Keratinocyte (primary cell): Measurements from ENCODE around the gene IFT88.

Experiments
- CTCF ChIP-seq, 3 experiments: IDR thresholded peaks in 1 of 3; conservative IDR thresholded peaks in 1 of 3; optimal IDR thresholded peaks in 1 of 3; 2 replicates in 2 of 3; 3 replicates in 1 of 3; pipeline versions ENCODE3 to v1.5.1; 2011; ENCODE audit warnings: low read length in 3 of 3, mild to moderate bottlenecking in 3 of 3, moderate library complexity in 2 of 3, control low read depth in 1 of 3, inconsistent platforms in 1 of 3; ENCODE audit not compliant: insufficient read depth in 2 of 3; ENCODE audit errors: extremely low read depth in 1 of 3
- EZH2 ChIP-seq: IDR thresholded peaks from one replicate; pipeline ENCODE4 v1.6.1; 2012; ENCODE audit warnings: inconsistent platforms, mild to moderate bottlenecking, low read length, moderate library complexity

- TF ChIP-seq CTCF (optimal IDR thresholded peaks at IDR 0.05 in 1 of 3, IDR thresholded peaks at IDR 0.05 in 1 of 3, conservative IDR thresholded peaks at IDR 0.05 in 1 of 3; ENCODE audit: extremely low read depth in 1 of 3, insufficient read depth in 2 of 3, low read length in 3 of 3) (no peak), EZH2 (no peak)
Observed at GRCh38 chr13:20685092-20685491, 118.1 kb downstream of the IFT88 start.
